T-helper 1 cell treated with Interleukin-12 subunit alpha and Interleukin-12 subunit beta and Interleukin-4 antibody, amounts not matched to agents 30 μg/mL and 1 μg/mL, for 36 hours (primary cell): ENCODE data around the gene DGKD.

Experiments
- H3K27ac Mint-ChIP-seq: one replicate; pipeline ENCODE4 v1.8.0; 2021; ENCODE audit warnings: mild to moderate bottlenecking, mixed read lengths
- H3K27me3 Mint-ChIP-seq: one replicate; pipeline ENCODE4 v1.8.0; 2021; ENCODE audit warnings: low read depth, mixed read lengths
- H3K36me3 Mint-ChIP-seq: one replicate; pipeline ENCODE4 v1.8.0; 2021; ENCODE audit warnings: low read depth, mixed read lengths
- H3K4me1 Mint-ChIP-seq: one replicate; pipeline ENCODE4 v1.8.0; 2021; ENCODE audit warnings: low read depth, mixed read lengths
- H3K4me3 Mint-ChIP-seq: one replicate; pipeline ENCODE4 v1.8.0; 2021; ENCODE audit warnings: mild to moderate bottlenecking, moderate library complexity, mixed read lengths
- H3K9me3 Mint-ChIP-seq: one replicate; pipeline ENCODE4 v1.8.0; 2021; ENCODE audit warnings: mixed read lengths

The DGKD gene

GRCh38 chr2:233481368-233482142, 127.3 kb downstream of the DGKD start:
- H3K36me3 Mint-ChIP-seq = no peaks in the 10 kb centered on the region

GRCh38 chr2:233482616-233483015, 128.3 kb downstream of the DGKD start:
- no peaks in the 10 kb centered on the region for H3K4me1 Mint-ChIP-seq
- H3K36me3 Mint-ChIP-seq = no peaks in the 10 kb centered on the region
- H3K4me3 Mint-ChIP-seq = no peak overlapping the region
- no peaks in the 10 kb centered on the region for H3K9me3 Mint-ChIP-seq
- no peak overlapping the region for H3K27ac Mint-ChIP-seq
- H3K27me3 Mint-ChIP-seq = no peaks in the 10 kb centered on the region

More at GRCh38 chr2:233481368-233482142, 127.3 kb downstream of the DGKD start:
- Mint-ChIP-seq H3K4me3 (no peak overlapping the region), H3K9me3 (no peaks in the 10 kb centered on the region), H3K4me1 (no peaks in the 10 kb centered on the region), H3K27me3 (no peaks in the 10 kb centered on the region), H3K27ac (no peak overlapping the region)

GRCh38 chr2:233485726-233486125, 131.4 kb downstream of the DGKD start:
- Mint-ChIP-seq H3K27me3 (no peaks in the 10 kb centered on the region), H3K4me3 (no peak overlapping the region), H3K27ac (no peak overlapping the region), H3K9me3 (no peaks in the 10 kb centered on the region), H3K36me3 (no peaks in the 10 kb centered on the region), H3K4me1 (no peaks in the 10 kb centered on the region)

GRCh38 chr2:233486357-233486756, 132.1 kb downstream of the DGKD start:
- Mint-ChIP-seq H3K27ac (no peak overlapping the region), H3K9me3 (no peaks in the 10 kb centered on the region), H3K27me3 (no peaks in the 10 kb centered on the region), H3K4me1 (no peaks in the 10 kb centered on the region), H3K4me3 (no peak overlapping the region), H3K36me3 (no peaks in the 10 kb centered on the region)

GRCh38 chr2:233486778-233487552, 132.7 kb downstream of the DGKD start:
- Mint-ChIP-seq H3K4me1 (no peaks in the 10 kb centered on the region), H3K36me3 (no peaks in the 10 kb centered on the region), H3K9me3 (no peaks in the 10 kb centered on the region), H3K4me3 (no peak overlapping the region), H3K27ac (no peak overlapping the region), H3K27me3 (no peaks in the 10 kb centered on the region)

GRCh38 chr2:233487748-233488345, 133.6 kb downstream of the DGKD start:
- H3K4me3 Mint-ChIP-seq = no peak overlapping the region
- no peaks in the 10 kb centered on the region for H3K27me3 Mint-ChIP-seq
- no peaks in the 10 kb centered on the region for H3K36me3 Mint-ChIP-seq
- H3K27ac Mint-ChIP-seq = no peak overlapping the region
- no peaks in the 10 kb centered on the region for H3K4me1 Mint-ChIP-seq
- H3K9me3 Mint-ChIP-seq = no peaks in the 10 kb centered on the region

- no peak overlapping the region for H3K27ac Mint-ChIP-seq
Measured at GRCh38 chr2:233489143-233489542, 134.8 kb downstream of the DGKD start.

GRCh38 chr2:233489666-233490065, 135.4 kb downstream of the DGKD start:
- no peak overlapping the region for H3K4me3 Mint-ChIP-seq
- no peak overlapping the region for H3K27ac Mint-ChIP-seq
- no peaks in the 10 kb centered on the region for H3K9me3 Mint-ChIP-seq
- no peaks in the 10 kb centered on the region for H3K4me1 Mint-ChIP-seq
- no peaks in the 10 kb centered on the region for H3K27me3 Mint-ChIP-seq
- H3K36me3 Mint-ChIP-seq = no peaks in the 10 kb centered on the region

More at GRCh38 chr2:233489143-233489542, 134.8 kb downstream of the DGKD start:
- Mint-ChIP-seq H3K36me3 (no peaks in the 10 kb centered on the region), H3K27me3 (no peaks in the 10 kb centered on the region), H3K4me3 (no peak overlapping the region), H3K4me1 (no peaks in the 10 kb centered on the region), H3K9me3 (no peaks in the 10 kb centered on the region)

GRCh38 chr2:233490831-233491230, 136.5 kb downstream of the DGKD start:
- Mint-ChIP-seq H3K27me3 (no peaks in the 10 kb centered on the region), H3K9me3 (no peaks in the 10 kb centered on the region), H3K27ac (no peak overlapping the region), H3K4me3 (no peak overlapping the region), H3K36me3 (no peaks in the 10 kb centered on the region), H3K4me1 (no peaks in the 10 kb centered on the region)

- H3K27me3 Mint-ChIP-seq = no peaks in the 10 kb centered on the region
- H3K9me3 Mint-ChIP-seq = no peaks in the 10 kb centered on the region
- H3K4me3 Mint-ChIP-seq = no peak overlapping the region
- H3K27ac Mint-ChIP-seq = no peak overlapping the region
- H3K4me1 Mint-ChIP-seq = no peaks in the 10 kb centered on the region
- no peaks in the 10 kb centered on the region for H3K36me3 Mint-ChIP-seq
Measured at GRCh38 chr2:233491326-233491725, 137.0 kb downstream of the DGKD start.

- Mint-ChIP-seq H3K9me3 (no peaks in the 10 kb centered on the region), H3K4me3 (no peak overlapping the region), H3K27ac (no peak overlapping the region), H3K27me3 (no peaks in the 10 kb centered on the region), H3K36me3 (no peaks in the 10 kb centered on the region), H3K4me1 (no peaks in the 10 kb centered on the region)
Measured at GRCh38 chr2:233492078-233492477, 137.8 kb downstream of the DGKD start.

- H3K27me3 Mint-ChIP-seq = no peaks in the 10 kb centered on the region
- H3K36me3 Mint-ChIP-seq = no peaks in the 10 kb centered on the region
Measured at GRCh38 chr2:233492751-233493150, 138.5 kb downstream of the DGKD start.

GRCh38 chr2:233495503-233496496, 141.5 kb downstream of the DGKD start:
- no peaks in the 10 kb centered on the region for H3K27me3 Mint-ChIP-seq
- H3K4me1 Mint-ChIP-seq = no peaks in the 10 kb centered on the region
- peaks cover 2% of the 10 kb centered on the region for H3K36me3 Mint-ChIP-seq
- no peak overlapping the region for H3K27ac Mint-ChIP-seq
- H3K9me3 Mint-ChIP-seq = no peaks in the 10 kb centered on the region
- no peak overlapping the region for H3K4me3 Mint-ChIP-seq

More at GRCh38 chr2:233492751-233493150, 138.5 kb downstream of the DGKD start:
- no peaks in the 10 kb centered on the region for H3K9me3 Mint-ChIP-seq
- H3K4me1 Mint-ChIP-seq = no peaks in the 10 kb centered on the region
- no peak overlapping the region for H3K27ac Mint-ChIP-seq
- no peak overlapping the region for H3K4me3 Mint-ChIP-seq

GRCh38 chr2:233497692-233498091, 143.4 kb downstream of the DGKD start:
- no peak overlapping the region for H3K4me3 Mint-ChIP-seq
- peaks cover 6% of the 10 kb centered on the region for H3K4me1 Mint-ChIP-seq
- H3K36me3 Mint-ChIP-seq = peaks cover 14% of the 10 kb centered on the region
- no peaks in the 10 kb centered on the region for H3K27me3 Mint-ChIP-seq
- no peak overlapping the region for H3K27ac Mint-ChIP-seq
- H3K9me3 Mint-ChIP-seq = peaks cover 13% of the 10 kb centered on the region
